Activated CD4-positive, CD25-positive, alpha-beta regulatory T cell treated with anti-CD3 and anti-CD28 coated beads, Interleukin-2, amount 50 U/mL, for 24 hours (primary cell): ENCODE results near the gene CD99L2.

ENCODE experiments used
- ATAC-seq, 2 donors: fragments of 150-1000 bp; cut with Tn5 transposase; one replicate each; pipeline ENCODE4 v1.10.0; 2021; ENCODE audit warnings: mild to moderate bottlenecking in 1 of 2, moderate library complexity in 1 of 2

Gene CD99L2

GRCh38 chrX:150898343-150899190, at the start of gene CD99L2:
CD99L2 (minus strand) TSS chrX:150898668; CDS start chrX:150898588, 80 bp downstream.
- ATAC-seq, result peak; percentile 95

- no peak for ATAC-seq
Measured at GRCh38 chrX:150944233-150944632, 45.8 kb upstream of the CD99L2 start.

- no peak for ATAC-seq
Measured at GRCh38 chrX:150942942-150943594, 44.6 kb upstream of the CD99L2 start.

- ATAC-seq, result no peak
Measured at GRCh38 chrX:150941580-150941979, 43.1 kb upstream of the CD99L2 start.

GRCh38 chrX:150940844-150941495, 42.5 kb upstream of the CD99L2 start:
- ATAC-seq, result no peak

GRCh38 chrX:150936556-150936955, 38.1 kb upstream of the CD99L2 start:
- ATAC-seq, result no peak

- ATAC-seq, result no peak
Measured at GRCh38 chrX:150935467-150935866, 37.0 kb upstream of the CD99L2 start.

GRCh38 chrX:150934453-150934852, 36.0 kb upstream of the CD99L2 start:
- no peak for ATAC-seq

GRCh38 chrX:150933945-150934350, 35.5 kb upstream of the CD99L2 start:
- no peak for ATAC-seq

- no peak for ATAC-seq
Measured at GRCh38 chrX:150929058-150929457, 30.6 kb upstream of the CD99L2 start.

GRCh38 chrX:150926791-150927190, 28.3 kb upstream of the CD99L2 start:
- ATAC-seq, result no peak

- ATAC-seq, result no peak
Measured at GRCh38 chrX:150926304-150926703, 27.8 kb upstream of the CD99L2 start.

GRCh38 chrX:150919401-150919800, 20.9 kb upstream of the CD99L2 start:
- no peak for ATAC-seq

- no peak for ATAC-seq
Measured at GRCh38 chrX:150913511-150913910, 15.0 kb upstream of the CD99L2 start.

GRCh38 chrX:150907474-150907873, 9.0 kb upstream of the CD99L2 start:
- ATAC-seq, result no peak

GRCh38 chrX:150906694-150907093, 8.2 kb upstream of the CD99L2 start:
- ATAC-seq, result no peak

- ATAC-seq, result no peak
Measured at GRCh38 chrX:150905293-150905692, 6.8 kb upstream of the CD99L2 start.

- ATAC-seq, result no peak
Measured at GRCh38 chrX:150903110-150903508, 4.6 kb upstream of the CD99L2 start.

GRCh38 chrX:150902434-150903109, 4.1 kb upstream of the CD99L2 start:
- ATAC-seq, result no peak

- no peak for ATAC-seq
Measured at GRCh38 chrX:150899191-150899757, 806 bp upstream of the CD99L2 start.

GRCh38 chrX:150897421-150898320, 797 bp downstream of the CD99L2 start:
- peak; percentile 1 for ATAC-seq

- no peak for ATAC-seq
Measured at GRCh38 chrX:150896632-150897031, 1.8 kb downstream of the CD99L2 start.
